NCI-H524 treated with DMSO at 0.1 percent for 48 hours (cell line): ENCODE data around the gene EDDM3A.

Source experiments
- DNase-seq: peaks from one replicate; lab custom pipeline; 2025; lab: John Stamatoyannopoulos, UW

The EDDM3A gene

GRCh38 chr14:20789230-20789813 is 43.6 kb downstream of the EDDM3A start:
- DNase-seq = no peak

DNA sequence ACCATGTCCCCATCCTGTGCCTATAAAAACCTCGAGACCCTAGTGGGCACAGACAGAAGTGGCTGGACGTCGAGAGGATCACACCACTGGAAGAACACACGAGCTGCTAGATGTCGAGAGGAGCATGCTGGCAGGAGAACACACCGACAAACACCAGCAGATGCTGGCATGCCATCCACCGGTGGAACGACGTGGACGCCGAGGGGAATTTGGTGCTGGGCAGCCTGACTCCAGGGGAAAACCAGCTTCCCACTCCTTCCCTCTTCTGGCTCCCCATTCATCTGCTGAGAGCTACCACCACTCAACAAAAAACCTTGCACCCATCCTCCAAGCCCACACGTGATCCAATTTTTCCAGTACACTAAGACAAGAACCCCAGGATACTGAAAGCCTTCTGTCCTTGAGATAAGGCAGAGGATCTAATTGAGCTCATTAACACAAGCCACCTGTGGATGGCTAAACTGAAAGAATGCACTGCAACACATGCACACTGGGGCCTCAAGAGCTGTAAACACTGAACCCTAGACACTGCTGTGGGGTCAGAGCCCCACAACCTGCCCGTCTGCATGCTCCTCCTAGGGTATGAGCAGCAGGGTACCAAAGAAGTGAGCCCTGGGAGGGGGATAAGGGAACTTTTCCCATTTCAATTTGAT is 44.9 kb downstream of the EDDM3A start:
- DNase-seq = no peak

DNA sequence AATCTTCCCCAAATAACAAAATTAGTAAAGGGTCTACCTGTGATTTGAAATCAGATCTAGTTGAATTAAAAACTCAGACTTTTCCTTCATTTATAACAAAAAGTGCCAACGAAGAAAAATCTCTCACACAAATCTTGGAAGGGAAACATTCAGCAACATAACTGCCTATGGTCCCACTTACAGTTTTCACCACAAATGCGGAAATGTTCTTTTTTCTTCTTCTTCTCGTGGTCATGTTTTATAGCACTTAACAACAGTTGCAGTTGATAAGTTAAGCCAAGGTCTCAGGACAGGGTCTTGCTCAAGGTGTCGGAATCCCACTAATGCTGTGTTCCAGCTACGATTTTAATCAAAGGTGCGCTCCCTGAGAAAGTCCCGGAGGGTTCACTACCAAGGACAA is 45.5 kb downstream of the EDDM3A start:
- no peak for DNase-seq

DNA sequence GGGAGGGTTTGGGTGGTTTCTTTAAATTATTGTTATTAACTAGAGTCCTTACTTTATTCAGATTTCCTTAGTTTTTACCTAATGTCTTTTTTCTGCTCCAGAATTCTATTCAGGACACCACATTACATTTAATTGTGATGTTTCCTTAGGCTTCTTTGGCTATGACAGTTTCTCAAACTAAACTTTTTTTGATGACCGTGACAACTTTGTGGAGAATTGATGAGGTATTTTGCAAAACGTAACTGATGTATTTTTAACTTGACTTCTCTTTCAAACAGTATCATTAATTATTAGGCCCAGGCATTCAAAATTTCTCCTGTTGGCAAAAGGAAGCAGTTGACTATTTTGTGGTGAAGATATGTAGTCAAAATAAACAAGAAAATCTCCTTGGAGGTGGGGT is 45.9 kb downstream of the EDDM3A start:
- DNase-seq = no peak

GRCh38 chr14:20792556-20792955 is 46.9 kb downstream of the EDDM3A start:
- DNase-seq = no peak

DNA sequence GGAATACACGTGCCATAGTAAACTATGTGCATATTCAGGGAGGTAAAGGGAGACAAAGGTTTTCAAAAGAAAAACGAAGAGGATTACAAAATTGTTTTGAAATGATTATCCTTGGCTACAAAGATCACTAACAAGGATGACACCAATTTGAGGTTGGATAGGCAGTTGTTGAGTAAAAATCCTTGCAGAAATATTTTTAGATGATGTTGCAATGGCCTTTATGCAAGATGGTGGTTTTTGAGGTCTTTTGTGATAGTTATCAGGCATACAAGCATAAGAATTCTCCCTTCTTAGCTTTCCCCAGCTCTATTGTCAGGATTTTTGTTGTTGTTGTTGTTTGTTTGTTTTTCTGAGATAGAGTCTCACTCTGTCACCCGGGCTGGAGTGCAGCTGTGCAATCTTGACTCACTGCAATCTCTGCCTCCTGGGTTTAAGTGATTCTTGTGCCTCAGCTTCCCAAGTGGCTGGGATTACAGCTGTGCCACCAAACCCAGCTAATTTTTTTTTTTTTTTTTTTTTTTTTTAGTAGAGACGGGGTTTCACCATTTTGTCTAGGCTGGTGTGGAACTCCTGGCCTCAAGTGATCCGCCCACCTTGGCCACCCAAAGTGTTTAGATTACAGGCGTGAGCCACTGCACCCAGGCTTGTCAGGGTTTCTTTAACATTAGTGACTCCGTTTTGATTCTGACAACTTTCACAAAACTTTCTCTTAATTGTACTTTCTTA is 49.1 kb downstream of the EDDM3A start:
- no peak for DNase-seq

- DNase-seq = no peak
Observed at GRCh38 chr14:20797164-20797563, 51.5 kb downstream of the EDDM3A start.
